HepG2 (cell line): ENCODE results near the gene LMNA.

Source experiments
- EP300 ChIP-seq, 3 experiments: sonication (generic) in 1 of 3; formaldehyde crosslinking in 1 of 3; IDR thresholded peaks; 2 replicates each; pipeline versions ENCODE4 v1.5.1 to v1.6.1; 2011 to 2020; ENCODE audit warnings: low read depth in 2 of 3, low read length in 2 of 3, borderline replicate concordance in 1 of 3, improper control_type of control experiment in 1 of 3, mild to moderate bottlenecking in 1 of 3, missing genetic modification reagents in 1 of 3, moderate library complexity in 1 of 3
- RAD21 ChIP-seq: fragments of 450-650 bp; formaldehyde crosslinking; IDR thresholded peaks from 2 replicates; pipeline ENCODE4 v1.5.0; 2020; ENCODE audit warnings: mild to moderate bottlenecking
- SMC3 ChIP-seq: IDR thresholded peaks from 2 replicates; pipeline ENCODE4 v1.6.1; 2011; ENCODE audit warnings: low read length, improper control_type of control experiment
- ZNF550 ChIP-seq: sonication (generic); formaldehyde crosslinking; IDR thresholded peaks from 2 replicates; pipeline ENCODE4 v1.4.0; 2020; ENCODE audit warnings: mild to moderate bottlenecking, missing genetic modification reagents, borderline replicate concordance
- TF ChIP-seq, protein P1 (sequence below), 2 experiments: sonication (generic) in 1 of 2; formaldehyde crosslinking in 1 of 2; IDR thresholded peaks; 2 replicates each; pipeline versions ENCODE4 v1.5.1 to v1.6.1; 2011 to 2020; ENCODE audit warnings: borderline replicate concordance in 1 of 2, low read depth in 1 of 2, low read length in 1 of 2, mild to moderate bottlenecking in 1 of 2, missing genetic modification reagents in 1 of 2, moderate library complexity in 1 of 2

DNA sequence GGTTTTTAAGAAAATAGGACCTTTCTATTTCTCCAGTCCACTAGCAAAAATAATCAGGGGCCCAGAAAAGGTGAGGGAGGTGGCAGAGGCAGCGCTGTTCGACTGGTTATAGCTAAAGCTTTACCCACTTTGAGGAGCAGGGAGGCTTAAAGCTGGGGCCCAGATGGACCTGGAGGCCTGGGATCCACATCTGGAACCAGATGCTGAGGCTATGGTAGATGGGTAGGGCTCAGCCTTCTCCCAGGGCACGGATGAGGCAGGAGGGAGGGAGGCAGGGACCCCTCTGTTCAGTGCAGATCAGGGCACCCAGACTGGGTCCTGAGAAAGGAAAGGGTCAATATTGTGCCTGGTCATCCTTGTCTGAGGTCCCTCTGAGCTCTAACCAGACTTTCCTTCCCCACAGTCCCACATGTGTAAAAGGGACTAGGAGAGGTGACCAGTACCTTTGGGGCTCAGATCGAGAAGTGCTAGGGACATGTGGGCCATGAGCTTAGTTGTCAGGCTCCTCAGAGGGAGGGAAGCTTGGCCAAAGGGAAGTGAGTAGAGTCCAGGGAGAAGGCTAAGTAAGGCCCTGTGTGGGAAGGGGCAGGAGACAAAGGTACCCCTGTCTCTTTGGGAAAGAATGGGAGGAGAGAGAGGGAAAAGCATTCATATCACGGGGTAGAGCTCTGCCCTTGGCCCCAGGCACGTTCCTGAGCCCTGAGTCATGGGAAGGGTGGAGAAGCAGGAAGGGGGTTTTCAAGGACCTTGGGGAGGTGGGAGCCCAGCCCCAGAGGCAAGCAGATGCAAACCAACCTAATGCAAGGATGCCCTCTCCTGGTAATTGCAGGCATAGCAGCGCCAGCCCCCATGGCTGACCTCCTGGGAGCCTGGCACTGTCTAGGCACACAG, 15.4 kb downstream of the LMNA start:
- TF ChIP-seq EP300 (IDR thresholded peaks at IDR 0.05; ENCODE audit: low read depth in 2 of 2, low read length in 2 of 2), result peak; percentile 81 to 90; a peak in 3 of 4 replicates
- TF ChIP-seq EP300 (CRISPR knock-in tag; IDR thresholded peaks at IDR 0.05; ENCODE audit: borderline replicate concordance), result peak; percentile 90
- peak; percentile 99 for TF ChIP-seq RAD21 (CRISPR knock-in tag)
- no peak for TF ChIP-seq ZNF550 (CRISPR knock-in tag)
- TF ChIP-seq, protein P1, sequence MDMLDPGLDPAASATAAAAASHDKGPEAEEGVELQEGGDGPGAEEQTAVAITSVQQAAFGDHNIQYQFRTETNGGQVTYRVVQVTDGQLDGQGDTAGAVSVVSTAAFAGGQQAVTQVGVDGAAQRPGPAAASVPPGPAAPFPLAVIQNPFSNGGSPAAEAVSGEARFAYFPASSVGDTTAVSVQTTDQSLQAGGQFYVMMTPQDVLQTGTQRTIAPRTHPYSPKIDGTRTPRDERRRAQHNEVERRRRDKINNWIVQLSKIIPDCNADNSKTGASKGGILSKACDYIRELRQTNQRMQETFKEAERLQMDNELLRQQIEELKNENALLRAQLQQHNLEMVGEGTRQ (IDR thresholded peaks at IDR 0.05; ENCODE audit: low read depth, low read length), result no peak
- TF ChIP-seq, protein P1 (CRISPR knock-in tag; IDR thresholded peaks at IDR 0.05; ENCODE audit: borderline replicate concordance), result no peak
- peak; percentile 97 for TF ChIP-seq SMC3
